Vagina (tissue), 2 donors: ENCODE results near the gene SMIM45.
A peak's percentile ranks its signal among the peaks of the same experiment; 100 is the strongest.

Source experiments
- DNase-seq, 2 donors: peaks; one replicate each; pipeline ENCODE4 v3.0.0-alpha.2; 2017; ENCODE audit errors: extremely low spot score in 2 of 2
- H3K27ac ChIP-seq: fragments of 200-600 bp; sonication (generic); one replicate; pipeline ENCODE4 v1.5.1; 2019
- H3K27me3 ChIP-seq: fragments of 200-600 bp; sonication (generic); one replicate; pipeline ENCODE4 v1.5.1; 2019
- H3K36me3 ChIP-seq, 2 donors: fragments of 200-600 bp; sonication (generic); one replicate each; pipeline ENCODE4 v1.5.1; 2017 to 2019
- H3K4me1 ChIP-seq: fragments of 200-600 bp; sonication (generic); one replicate; pipeline ENCODE4 v1.5.1; 2019
- H3K4me3 ChIP-seq, 2 donors: fragments of 200-600 bp; sonication (generic); 1 replicate in 1 of 2; 2 replicates in 1 of 2; pipeline ENCODE4 v1.5.1; 2016 to 2019
- H3K9me3 ChIP-seq: fragments of 200-600 bp; sonication (generic); one replicate; pipeline ENCODE4 v1.5.1; 2019
- POLR2A ChIP-seq, 2 donors: fragments of 450-650 bp; IDR thresholded peaks; one replicate each; pipeline ENCODE4 v1.6.1; 2017; ENCODE audit warnings: antibody characterized with exemption in 2 of 2, mild to moderate bottlenecking in 2 of 2, moderate library complexity in 2 of 2
- POLR2AphosphoS5 ChIP-seq, 2 donors: sonication (generic); formaldehyde crosslinking; IDR thresholded peaks; one replicate each; pipeline ENCODE4 v1.9.0; 2017; ENCODE audit warnings: antibody characterized with exemption in 2 of 2, mild to moderate bottlenecking in 2 of 2, low read depth in 1 of 2; ENCODE audit not compliant: insufficient read depth in 1 of 2
- intact Hi-C: fragments of 100-400 bp; cut with DNase I; formaldehyde crosslinking; loops from one replicate; pipeline ENCODE4 v1.15.1; 2023
- TF ChIP-seq, protein P1 (sequence below), 3 experiments: fragments of 450-650 bp in 2 of 3; fragments of 200-600 bp in 1 of 3; sonication (generic) in 1 of 3; IDR thresholded peaks; one replicate each; pipeline ENCODE4 v1.5.1; 2017 to 2019; ENCODE audit warnings: antibody characterized with exemption in 3 of 3, mild to moderate bottlenecking in 2 of 3, moderate library complexity in 2 of 3

Gene SMIM45

DNA sequence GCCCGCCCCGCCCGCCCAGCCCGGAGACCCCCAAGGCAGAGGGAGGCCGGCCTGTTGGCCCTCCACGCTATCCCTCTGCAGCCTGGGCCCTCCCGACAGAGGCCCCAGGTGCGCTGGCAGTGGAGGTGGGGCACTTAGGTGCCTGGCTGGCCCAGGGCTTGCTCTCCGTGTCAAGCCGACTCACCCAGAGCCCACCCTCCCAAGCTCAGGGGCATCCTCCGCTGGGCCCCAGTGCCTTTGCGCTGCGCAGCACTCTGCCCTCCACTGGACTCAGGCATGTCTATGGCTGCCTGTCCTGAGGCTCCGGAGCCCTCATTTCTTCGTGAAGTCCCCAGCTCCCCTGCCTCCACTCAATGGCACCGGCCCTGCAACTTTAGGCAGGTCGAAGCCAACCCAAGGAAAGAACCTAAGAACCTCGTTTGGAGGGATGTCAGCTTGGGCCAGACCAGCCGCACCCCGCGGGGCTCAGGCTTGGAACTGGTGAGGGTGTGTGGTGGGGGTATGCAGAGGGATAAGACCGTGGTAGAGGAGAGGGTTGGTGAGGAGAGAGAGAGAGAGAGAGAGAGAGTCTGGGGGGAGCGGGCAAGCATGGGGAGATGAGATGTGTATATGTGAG lies 6.1 kb downstream of the SMIM45 start:
- intact Hi-C loops = no loop called here

DNA sequence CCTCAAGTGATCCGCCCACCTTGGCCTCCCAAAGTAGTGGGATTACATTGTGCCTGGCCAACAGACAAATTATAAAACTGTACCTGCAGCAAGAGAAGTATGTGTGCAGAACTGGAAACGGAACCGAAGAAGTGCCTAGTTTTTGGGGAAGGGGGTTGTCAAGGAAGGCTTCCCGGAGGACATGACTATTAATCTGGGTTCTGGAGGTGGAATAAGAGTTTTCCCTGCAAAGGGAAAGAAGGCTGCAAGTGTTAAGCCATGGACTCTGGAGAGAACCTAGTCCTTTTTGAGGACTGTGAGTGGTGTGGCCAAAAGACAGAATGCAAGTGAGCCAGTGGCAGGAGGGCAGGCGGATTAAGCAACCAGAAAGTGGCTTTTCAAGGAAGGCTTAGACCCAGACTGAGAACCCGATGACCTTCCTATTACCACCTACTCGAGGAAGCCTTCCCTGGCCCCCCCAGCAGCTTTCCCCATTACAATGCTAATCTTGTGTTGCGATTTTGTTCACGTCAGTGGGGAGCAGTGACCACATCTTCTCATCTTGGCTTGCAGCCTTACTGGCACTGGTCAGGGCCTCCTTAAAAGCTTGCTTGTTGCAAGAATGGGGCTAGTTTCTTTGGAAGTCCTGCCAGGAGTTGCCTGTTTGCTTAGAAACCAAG lies 11.6 kb downstream of the SMIM45 start:
- Histone ChIP-seq H3K27me3 (no peaks in the 10 kb centered on the region), H3K36me3 (no peaks in the 10 kb centered on the region), H3K4me1 (no peaks in the 10 kb centered on the region), H3K27ac (no peak overlapping the region), H3K9me3 (no peaks in the 10 kb centered on the region), H3K4me3 (no peak overlapping the region)
- no peak for TF ChIP-seq POLR2AphosphoS5 (IDR thresholded peaks at IDR 0.05; ENCODE audit: insufficient read depth in 1 of 2, low read depth in 1 of 2)
- no peak for TF ChIP-seq POLR2A (IDR thresholded peaks at IDR 0.05)
- TF ChIP-seq, protein P1, sequence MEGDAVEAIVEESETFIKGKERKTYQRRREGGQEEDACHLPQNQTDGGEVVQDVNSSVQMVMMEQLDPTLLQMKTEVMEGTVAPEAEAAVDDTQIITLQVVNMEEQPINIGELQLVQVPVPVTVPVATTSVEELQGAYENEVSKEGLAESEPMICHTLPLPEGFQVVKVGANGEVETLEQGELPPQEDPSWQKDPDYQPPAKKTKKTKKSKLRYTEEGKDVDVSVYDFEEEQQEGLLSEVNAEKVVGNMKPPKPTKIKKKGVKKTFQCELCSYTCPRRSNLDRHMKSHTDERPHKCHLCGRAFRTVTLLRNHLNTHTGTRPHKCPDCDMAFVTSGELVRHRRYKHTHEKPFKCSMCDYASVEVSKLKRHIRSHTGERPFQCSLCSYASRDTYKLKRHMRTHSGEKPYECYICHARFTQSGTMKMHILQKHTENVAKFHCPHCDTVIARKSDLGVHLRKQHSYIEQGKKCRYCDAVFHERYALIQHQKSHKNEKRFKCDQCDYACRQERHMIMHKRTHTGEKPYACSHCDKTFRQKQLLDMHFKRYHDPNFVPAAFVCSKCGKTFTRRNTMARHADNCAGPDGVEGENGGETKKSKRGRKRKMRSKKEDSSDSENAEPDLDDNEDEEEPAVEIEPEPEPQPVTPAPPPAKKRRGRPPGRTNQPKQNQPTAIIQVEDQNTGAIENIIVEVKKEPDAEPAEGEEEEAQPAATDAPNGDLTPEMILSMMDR (IDR thresholded peaks at IDR 0.05) = no peak
- no peak for DNase-seq
- intact Hi-C loops = no loop called here

More for the DNA sequence above, 6.1 kb downstream of the SMIM45 start:
- Histone ChIP-seq H3K9me3 (no peaks in the 10 kb centered on the region), H3K27me3 (no peaks in the 10 kb centered on the region), H3K4me3 (peak overlapping the region in 1 of 2 donors; percentile 16), H3K27ac (no peak overlapping the region), H3K36me3 (no peaks in the 10 kb centered on the region), H3K4me1 (peaks cover 8% of the 10 kb centered on the region)
- no peak for DNase-seq
- TF ChIP-seq POLR2AphosphoS5 (IDR thresholded peaks at IDR 0.05; ENCODE audit: insufficient read depth in 1 of 2, low read depth in 1 of 2) (no peak), POLR2A (IDR thresholded peaks at IDR 0.05) (no peak)
- TF ChIP-seq, protein P1 (IDR thresholded peaks at IDR 0.05) = no peak

DNA sequence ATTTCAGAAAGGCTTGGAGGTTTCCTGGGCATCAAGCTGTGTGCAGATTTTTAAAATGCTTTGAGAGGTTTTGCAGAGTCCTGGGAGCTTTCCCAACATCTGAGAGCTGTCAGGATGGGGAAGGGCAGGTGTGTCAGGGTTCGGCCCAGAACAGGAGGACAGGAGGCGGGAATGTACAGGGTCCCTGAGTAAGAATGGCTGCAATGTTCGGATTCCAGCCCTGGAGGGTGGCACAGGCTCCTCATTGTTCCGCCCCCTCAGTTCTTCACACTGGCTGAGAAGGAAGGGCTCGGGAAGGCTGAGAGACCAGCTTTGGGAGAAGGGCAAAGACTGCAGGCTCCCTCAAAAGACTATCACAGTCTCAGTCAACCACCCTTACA lies 12.2 kb downstream of the SMIM45 start:
- H3K36me3 ChIP-seq = no peaks in the 10 kb centered on the region
- DNase-seq = no peak
- H3K4me3 ChIP-seq = no peak overlapping the region
- H3K27me3 ChIP-seq = no peaks in the 10 kb centered on the region
- H3K9me3 ChIP-seq = no peaks in the 10 kb centered on the region
- no peaks in the 10 kb centered on the region for H3K4me1 ChIP-seq
- intact Hi-C loops = no loop called here
- H3K27ac ChIP-seq = no peak overlapping the region
- TF ChIP-seq, protein P1 (IDR thresholded peaks at IDR 0.05) = no peak
- TF ChIP-seq POLR2A (IDR thresholded peaks at IDR 0.05) (no peak), POLR2AphosphoS5 (IDR thresholded peaks at IDR 0.05; ENCODE audit: insufficient read depth in 1 of 2, low read depth in 1 of 2) (no peak)

DNA sequence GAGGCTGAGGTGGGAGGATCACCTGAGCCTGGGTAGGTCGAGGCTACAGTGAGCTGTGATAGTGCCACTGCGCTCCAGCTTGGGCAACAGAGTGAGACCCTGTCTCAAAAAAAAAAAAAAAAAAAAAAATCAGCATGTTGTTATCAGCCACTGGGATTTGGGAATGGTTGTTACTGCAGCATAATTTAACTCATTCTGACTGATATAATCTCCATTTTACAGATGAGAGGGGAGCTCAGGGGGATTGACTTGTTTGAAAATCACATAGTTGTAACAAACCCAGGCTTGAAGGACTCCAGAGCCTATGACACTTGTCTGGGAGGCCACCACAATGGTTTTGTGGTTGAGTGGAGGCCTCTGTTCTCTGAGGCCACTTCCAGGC lies 14.3 kb downstream of the SMIM45 start:
- Histone ChIP-seq H3K4me3 (no peak overlapping the region), H3K4me1 (no peaks in the 10 kb centered on the region), H3K27me3 (no peaks in the 10 kb centered on the region), H3K27ac (no peak overlapping the region), H3K9me3 (no peaks in the 10 kb centered on the region), H3K36me3 (no peaks in the 10 kb centered on the region)
- intact Hi-C loops = no loop called here
- TF ChIP-seq, protein P1 (IDR thresholded peaks at IDR 0.05) = no peak
- TF ChIP-seq POLR2AphosphoS5 (IDR thresholded peaks at IDR 0.05; ENCODE audit: insufficient read depth in 1 of 2, low read depth in 1 of 2) (no peak), POLR2A (IDR thresholded peaks at IDR 0.05) (no peak)
- DNase-seq = no peak

DNA sequence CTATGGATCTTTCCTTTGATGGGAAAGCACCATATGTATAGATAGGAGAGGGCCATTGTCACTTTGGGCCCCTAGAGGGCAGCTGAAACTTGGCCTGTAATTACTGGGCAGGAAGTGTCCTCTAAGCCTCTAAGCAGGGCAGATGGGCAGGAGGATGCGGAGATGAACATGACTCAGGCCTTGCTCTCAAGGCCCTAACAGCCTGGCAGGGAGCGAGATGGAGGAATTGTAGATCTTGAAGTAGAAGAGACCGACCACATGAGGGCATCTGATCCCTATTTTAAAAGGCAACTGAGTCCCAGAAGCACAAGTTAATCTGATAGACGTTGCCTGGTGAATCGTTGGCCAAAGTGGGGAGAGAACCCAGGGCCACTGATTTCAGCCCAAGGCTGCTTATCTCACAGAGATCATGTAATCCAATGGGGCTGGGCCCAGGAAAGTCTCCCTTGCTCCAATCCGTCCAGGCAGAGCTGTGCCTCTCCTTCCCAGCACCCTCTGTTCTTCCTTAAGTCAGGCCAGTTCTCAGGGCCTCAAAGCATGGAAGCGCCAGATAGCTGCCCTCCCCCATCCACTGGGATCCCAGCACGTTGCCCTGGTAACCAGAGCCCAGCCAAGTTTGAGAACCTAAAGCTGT lies 14.8 kb downstream of the SMIM45 start:
- Histone ChIP-seq H3K4me3 (no peak overlapping the region), H3K9me3 (no peaks in the 10 kb centered on the region), H3K4me1 (no peaks in the 10 kb centered on the region), H3K36me3 (no peaks in the 10 kb centered on the region), H3K27ac (no peak overlapping the region), H3K27me3 (no peaks in the 10 kb centered on the region)
- DNase-seq = no peak
- TF ChIP-seq POLR2A (IDR thresholded peaks at IDR 0.05) (no peak), POLR2AphosphoS5 (IDR thresholded peaks at IDR 0.05; ENCODE audit: insufficient read depth in 1 of 2, low read depth in 1 of 2) (no peak)
- TF ChIP-seq, protein P1 (IDR thresholded peaks at IDR 0.05) = no peak
- intact Hi-C loops = no loop called here
